SK-N-SH (cell line): ENCODE data around the gene COL4A3.

Source experiments
- CHD2 ChIP-seq: fragments of 150-350 bp; IDR thresholded peaks from 2 replicates; pipeline ENCODE4 v1.6.1; 2018; ENCODE audit warnings: low read length; ENCODE audit not compliant: partially characterized antibody
- EP300 ChIP-seq, 2 experiments: IDR thresholded peaks; 2 replicates each; pipeline versions ENCODE4 v1.4.0 to v1.6.1; 2012; ENCODE audit warnings: borderline replicate concordance in 1 of 2, low read depth in 1 of 2, low read length in 1 of 2
- GABPA ChIP-seq: IDR thresholded peaks from 2 replicates; pipeline ENCODE4 v1.4.0; 2012; ENCODE audit warnings: low read depth, mild to moderate bottlenecking
- POLR2AphosphoS5 ChIP-seq: IDR thresholded peaks from 2 replicates; pipeline ENCODE4 v1.6.1; 2012; ENCODE audit warnings: low read depth, low read length
- RFX5 ChIP-seq: IDR thresholded peaks from 2 replicates; pipeline ENCODE4 v1.6.1; 2012; ENCODE audit warnings: mild to moderate bottlenecking, improper control_type of control experiment, low read length
- SMC3 ChIP-seq: IDR thresholded peaks from 2 replicates; pipeline ENCODE4 v1.6.1; 2012; ENCODE audit warnings: low read depth, low read length, improper control_type of control experiment
- TF ChIP-seq, protein P1 (sequence below): fragments of 200-600 bp; sonication (generic); IDR thresholded peaks from 2 replicates; pipeline ENCODE4 v1.6.1; 2017; ENCODE audit warnings: antibody characterized with exemption, mild to moderate bottlenecking, moderate library complexity
- TF ChIP-seq, protein P2 (sequence below): IDR thresholded peaks from 2 replicates; pipeline ENCODE4 v1.4.0; 2012; ENCODE audit warnings: low read depth, borderline replicate concordance
- TF ChIP-seq, protein P3 (sequence below): IDR thresholded peaks from 2 replicates; pipeline ENCODE4 v1.6.1; 2012; ENCODE audit warnings: mild to moderate bottlenecking, low read depth, low read length, moderate library complexity

DNA sequence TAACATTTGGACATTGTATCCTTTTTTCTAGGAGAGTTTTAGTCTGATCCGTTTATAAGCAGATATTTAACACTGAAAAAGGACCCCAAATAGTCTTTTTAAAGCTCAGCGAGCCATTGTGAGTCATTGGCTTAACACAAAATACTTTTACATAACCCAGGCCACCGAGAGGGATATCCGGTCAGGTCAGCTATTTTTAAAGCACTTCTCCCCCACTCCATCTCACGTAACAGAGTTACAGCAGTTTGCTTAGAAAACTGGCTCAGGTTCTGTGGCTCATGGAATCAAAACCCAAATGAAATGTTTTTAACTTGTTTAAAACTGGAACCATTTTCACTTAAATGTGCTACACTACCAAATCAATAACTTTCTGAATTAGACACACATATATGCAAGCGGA lies 23.9 kb downstream of the COL4A3 start:
- TF ChIP-seq POLR2AphosphoS5 (no peak; the same call in 1 of the 2 replicates), RFX5 (no peak), CHD2 (no peak), EP300 (IDR thresholded peaks at IDR 0.05; ENCODE audit: borderline replicate concordance in 1 of 2, low read depth in 1 of 2, low read length in 1 of 2) (no peak), GABPA (peak; percentile 15; the same call in 1 of the 2 replicates), SMC3 (no peak)
- TF ChIP-seq, protein P1, sequence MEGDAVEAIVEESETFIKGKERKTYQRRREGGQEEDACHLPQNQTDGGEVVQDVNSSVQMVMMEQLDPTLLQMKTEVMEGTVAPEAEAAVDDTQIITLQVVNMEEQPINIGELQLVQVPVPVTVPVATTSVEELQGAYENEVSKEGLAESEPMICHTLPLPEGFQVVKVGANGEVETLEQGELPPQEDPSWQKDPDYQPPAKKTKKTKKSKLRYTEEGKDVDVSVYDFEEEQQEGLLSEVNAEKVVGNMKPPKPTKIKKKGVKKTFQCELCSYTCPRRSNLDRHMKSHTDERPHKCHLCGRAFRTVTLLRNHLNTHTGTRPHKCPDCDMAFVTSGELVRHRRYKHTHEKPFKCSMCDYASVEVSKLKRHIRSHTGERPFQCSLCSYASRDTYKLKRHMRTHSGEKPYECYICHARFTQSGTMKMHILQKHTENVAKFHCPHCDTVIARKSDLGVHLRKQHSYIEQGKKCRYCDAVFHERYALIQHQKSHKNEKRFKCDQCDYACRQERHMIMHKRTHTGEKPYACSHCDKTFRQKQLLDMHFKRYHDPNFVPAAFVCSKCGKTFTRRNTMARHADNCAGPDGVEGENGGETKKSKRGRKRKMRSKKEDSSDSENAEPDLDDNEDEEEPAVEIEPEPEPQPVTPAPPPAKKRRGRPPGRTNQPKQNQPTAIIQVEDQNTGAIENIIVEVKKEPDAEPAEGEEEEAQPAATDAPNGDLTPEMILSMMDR: no peak
- TF ChIP-seq, protein P2, sequence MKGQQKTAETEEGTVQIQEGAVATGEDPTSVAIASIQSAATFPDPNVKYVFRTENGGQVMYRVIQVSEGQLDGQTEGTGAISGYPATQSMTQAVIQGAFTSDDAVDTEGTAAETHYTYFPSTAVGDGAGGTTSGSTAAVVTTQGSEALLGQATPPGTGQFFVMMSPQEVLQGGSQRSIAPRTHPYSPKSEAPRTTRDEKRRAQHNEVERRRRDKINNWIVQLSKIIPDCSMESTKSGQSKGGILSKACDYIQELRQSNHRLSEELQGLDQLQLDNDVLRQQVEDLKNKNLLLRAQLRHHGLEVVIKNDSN: no peak
- TF ChIP-seq, protein P3, sequence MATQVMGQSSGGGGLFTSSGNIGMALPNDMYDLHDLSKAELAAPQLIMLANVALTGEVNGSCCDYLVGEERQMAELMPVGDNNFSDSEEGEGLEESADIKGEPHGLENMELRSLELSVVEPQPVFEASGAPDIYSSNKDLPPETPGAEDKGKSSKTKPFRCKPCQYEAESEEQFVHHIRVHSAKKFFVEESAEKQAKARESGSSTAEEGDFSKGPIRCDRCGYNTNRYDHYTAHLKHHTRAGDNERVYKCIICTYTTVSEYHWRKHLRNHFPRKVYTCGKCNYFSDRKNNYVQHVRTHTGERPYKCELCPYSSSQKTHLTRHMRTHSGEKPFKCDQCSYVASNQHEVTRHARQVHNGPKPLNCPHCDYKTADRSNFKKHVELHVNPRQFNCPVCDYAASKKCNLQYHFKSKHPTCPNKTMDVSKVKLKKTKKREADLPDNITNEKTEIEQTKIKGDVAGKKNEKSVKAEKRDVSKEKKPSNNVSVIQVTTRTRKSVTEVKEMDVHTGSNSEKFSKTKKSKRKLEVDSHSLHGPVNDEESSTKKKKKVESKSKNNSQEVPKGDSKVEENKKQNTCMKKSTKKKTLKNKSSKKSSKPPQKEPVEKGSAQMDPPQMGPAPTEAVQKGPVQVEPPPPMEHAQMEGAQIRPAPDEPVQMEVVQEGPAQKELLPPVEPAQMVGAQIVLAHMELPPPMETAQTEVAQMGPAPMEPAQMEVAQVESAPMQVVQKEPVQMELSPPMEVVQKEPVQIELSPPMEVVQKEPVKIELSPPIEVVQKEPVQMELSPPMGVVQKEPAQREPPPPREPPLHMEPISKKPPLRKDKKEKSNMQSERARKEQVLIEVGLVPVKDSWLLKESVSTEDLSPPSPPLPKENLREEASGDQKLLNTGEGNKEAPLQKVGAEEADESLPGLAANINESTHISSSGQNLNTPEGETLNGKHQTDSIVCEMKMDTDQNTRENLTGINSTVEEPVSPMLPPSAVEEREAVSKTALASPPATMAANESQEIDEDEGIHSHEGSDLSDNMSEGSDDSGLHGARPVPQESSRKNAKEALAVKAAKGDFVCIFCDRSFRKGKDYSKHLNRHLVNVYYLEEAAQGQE: no peak
